Neural progenitor cell (in vitro differentiated cells): Measurements from ENCODE around the gene ZNF683.

Source experiments
- EZH2 ChIP-seq: fragments of 200-600 bp; sonication (generic); IDR thresholded peaks from 2 replicates; pipeline ENCODE4 v1.6.1; 2017; ENCODE audit warnings: antibody characterized with exemption, mild to moderate bottlenecking, moderate library complexity
- EZH2phosphoT487 ChIP-seq: fragments of 200-600 bp; sonication (generic); IDR thresholded peaks from 2 replicates; pipeline ENCODE4 v1.6.1; 2017; ENCODE audit warnings: antibody characterized with exemption
- TF ChIP-seq, protein P1 (sequence below): fragments of 200-600 bp; sonication (generic); IDR thresholded peaks from 2 replicates; pipeline ENCODE4 v1.5.1; 2017; ENCODE audit warnings: antibody characterized with exemption, mild to moderate bottlenecking

DNA sequence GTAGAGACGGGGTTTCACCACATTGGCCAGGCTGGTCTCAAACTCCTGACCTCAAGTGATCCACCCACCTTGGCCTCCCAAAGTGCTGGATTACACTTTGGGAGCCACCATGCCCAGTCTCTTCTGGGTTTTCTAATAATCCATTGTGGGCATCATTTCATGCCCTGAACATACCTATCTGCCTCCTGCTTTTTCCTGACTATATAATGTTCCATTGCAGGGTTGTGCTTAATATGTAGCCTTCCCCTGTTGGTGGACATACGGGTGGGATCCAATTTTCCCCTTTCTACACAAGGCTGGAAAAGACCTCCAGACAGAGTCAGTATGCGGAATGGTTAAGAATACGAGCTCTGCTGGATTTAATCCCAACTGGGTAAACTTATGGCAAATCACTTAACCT is 3.5 kb upstream of the ZNF683 start:
- TF ChIP-seq, protein P1, sequence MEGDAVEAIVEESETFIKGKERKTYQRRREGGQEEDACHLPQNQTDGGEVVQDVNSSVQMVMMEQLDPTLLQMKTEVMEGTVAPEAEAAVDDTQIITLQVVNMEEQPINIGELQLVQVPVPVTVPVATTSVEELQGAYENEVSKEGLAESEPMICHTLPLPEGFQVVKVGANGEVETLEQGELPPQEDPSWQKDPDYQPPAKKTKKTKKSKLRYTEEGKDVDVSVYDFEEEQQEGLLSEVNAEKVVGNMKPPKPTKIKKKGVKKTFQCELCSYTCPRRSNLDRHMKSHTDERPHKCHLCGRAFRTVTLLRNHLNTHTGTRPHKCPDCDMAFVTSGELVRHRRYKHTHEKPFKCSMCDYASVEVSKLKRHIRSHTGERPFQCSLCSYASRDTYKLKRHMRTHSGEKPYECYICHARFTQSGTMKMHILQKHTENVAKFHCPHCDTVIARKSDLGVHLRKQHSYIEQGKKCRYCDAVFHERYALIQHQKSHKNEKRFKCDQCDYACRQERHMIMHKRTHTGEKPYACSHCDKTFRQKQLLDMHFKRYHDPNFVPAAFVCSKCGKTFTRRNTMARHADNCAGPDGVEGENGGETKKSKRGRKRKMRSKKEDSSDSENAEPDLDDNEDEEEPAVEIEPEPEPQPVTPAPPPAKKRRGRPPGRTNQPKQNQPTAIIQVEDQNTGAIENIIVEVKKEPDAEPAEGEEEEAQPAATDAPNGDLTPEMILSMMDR, result no peak
- TF ChIP-seq EZH2 (no peak), EZH2phosphoT487 (no peak)
